ENCODE measurements around the gene CYP46A1.

The CYP46A1 gene

DNA sequence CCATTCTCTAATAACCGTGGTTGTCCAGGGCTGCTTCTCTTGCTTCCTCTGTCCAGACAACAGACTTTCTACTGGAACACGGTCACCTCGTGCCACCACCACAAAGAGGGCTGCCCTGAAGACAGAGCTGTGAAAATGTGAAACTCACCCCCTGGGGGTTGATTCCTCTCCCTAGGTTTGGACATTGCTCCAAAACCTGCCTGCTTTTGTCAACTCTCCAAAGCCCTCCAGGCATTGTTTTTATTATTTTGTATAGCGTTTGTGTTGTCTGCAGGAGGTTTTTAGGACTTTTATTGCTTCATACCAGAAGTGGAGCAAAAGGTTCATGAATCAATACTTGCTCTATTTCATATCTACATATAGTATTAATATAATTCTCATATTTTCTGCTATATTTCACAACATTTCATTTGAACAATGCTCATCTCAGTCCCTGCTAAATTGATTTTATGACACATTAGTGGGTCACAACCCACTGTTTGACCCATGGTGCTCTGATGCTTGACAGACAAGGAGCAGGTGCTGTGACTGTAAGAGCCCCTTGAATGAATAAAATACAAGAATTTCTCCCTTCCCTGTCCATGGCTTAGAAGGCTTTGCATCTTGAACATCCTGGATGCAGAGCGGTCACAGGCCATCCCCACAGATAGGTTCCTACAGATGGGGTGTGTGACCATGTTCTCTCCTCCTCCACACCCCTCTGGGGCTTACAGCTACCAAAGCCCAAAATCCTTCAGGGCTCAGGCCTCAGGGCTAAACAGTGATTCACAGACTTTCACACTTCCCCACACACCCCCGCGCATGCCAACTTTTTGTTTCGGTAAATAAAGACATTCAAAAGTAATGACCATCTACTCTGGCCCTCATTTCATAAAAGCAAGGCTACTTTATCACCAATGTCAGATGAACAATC, 88.5 kb downstream of the CYP46A1 start:
- DNase-seq (ENCODE audit: low spot score) = no peak
- TF ChIP-seq, protein P1, sequence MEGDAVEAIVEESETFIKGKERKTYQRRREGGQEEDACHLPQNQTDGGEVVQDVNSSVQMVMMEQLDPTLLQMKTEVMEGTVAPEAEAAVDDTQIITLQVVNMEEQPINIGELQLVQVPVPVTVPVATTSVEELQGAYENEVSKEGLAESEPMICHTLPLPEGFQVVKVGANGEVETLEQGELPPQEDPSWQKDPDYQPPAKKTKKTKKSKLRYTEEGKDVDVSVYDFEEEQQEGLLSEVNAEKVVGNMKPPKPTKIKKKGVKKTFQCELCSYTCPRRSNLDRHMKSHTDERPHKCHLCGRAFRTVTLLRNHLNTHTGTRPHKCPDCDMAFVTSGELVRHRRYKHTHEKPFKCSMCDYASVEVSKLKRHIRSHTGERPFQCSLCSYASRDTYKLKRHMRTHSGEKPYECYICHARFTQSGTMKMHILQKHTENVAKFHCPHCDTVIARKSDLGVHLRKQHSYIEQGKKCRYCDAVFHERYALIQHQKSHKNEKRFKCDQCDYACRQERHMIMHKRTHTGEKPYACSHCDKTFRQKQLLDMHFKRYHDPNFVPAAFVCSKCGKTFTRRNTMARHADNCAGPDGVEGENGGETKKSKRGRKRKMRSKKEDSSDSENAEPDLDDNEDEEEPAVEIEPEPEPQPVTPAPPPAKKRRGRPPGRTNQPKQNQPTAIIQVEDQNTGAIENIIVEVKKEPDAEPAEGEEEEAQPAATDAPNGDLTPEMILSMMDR (IDR thresholded peaks at IDR 0.05; ENCODE audit: extremely low read depth, missing control alignments) = no peak

DNA sequence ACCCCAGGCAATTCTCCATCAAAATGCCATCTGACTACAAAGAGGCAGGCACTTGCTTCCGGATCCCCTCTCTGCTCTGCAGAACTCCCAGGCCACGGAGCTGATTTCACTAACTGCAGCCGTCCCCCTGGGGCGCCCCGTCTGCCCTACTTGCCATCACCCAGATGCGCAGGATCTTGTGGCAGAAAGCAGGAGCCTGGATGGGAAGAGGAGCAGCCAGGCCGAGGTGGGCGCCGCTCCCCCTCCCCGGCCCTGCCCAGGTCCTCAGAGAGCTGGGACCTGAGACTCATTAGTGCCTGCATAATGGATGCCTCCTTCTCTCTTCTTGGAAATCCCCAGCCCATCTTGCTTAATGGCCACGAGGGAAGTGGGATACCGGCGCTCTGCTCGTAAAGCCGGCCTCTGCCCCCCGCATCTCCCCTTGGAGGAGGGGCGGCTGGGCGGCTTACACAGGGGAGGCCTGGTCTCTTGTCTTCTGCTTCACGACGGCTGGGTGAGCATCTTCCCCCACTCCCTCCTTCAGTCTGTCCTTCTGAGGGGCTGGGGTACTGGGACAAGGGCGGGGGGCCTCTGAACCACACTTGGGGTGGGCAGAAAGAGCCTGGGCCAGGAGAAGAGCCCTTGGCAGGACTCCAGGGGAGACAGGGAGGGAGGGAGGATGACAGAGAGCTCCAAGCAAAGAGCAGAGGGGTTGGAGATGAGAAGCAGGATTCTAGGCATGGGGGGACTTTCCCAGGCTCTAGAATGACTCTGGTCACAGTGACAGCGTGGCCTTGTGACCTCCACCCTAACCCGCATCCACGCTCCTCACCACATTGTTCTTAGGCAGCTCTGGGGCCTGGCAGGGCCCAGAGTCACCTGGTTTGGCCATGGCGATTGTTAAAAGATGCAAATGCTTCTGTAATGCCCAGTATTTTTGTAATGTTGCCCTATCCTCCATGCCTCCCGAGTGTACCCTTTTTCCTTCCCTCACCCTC, 89.7 kb downstream of the CYP46A1 start:
- DNase-seq (ENCODE audit: low spot score) = no peak
- TF ChIP-seq, protein P1 (IDR thresholded peaks at IDR 0.05; ENCODE audit: extremely low read depth, missing control alignments) = no peak

DNA sequence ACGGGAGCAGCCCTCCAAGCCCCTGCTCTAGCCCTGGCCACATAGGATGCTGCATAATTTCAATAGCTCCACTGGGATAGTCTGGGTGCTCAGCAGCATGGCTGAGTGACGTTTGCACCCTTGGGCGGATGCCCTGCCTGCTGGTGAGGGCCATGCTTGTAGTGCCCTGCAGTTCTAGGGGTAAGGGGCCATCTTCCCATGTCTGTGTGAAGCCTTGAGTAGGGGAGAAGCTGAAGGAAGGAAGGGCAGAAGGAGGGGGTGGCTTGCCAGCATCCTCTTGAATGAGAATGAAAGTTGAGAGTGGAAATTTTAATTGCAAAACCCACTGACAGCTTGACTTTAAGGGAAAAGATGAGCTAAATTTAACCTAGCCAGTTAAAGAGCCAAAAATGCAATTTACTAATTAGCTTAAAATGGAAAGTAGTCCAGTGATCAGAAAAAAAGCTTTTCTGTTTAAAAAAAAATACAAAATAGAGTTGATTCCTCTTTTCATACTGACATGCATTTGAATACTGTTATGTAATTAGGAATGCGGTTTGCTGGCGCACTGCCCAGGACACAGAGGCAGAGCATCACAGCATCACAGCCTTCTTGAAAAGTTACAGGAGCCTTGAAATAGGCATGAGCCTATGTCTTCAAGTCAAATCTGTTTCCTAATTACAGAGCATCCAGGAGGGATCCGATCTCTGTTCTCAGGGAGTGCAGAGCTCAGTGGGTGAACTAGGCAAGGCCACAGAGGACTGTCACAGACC, 90.6 kb downstream of the CYP46A1 start:
- DNase-seq (ENCODE audit: low spot score) = no peak
- TF ChIP-seq, protein P1 (IDR thresholded peaks at IDR 0.05; ENCODE audit: extremely low read depth, missing control alignments) = no peak

DNA sequence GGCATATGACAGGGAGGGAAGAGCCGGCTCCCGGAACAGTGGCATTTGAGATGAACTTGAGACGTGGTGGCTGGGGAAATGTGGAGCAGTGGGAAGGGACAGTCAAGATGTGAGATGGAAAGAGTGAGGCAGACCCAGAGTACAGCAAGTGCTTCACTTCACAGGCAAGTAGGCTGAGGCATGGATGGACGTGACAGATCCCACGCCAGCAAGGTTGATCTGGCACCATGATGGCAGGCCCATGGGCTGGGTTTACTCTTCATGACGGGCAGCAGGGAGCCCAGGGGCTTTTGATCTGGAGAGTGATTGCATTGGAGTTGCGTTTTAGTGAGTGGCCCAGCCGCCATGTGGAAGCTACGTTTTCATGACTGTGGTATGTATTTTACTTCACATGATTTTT, 91.3 kb downstream of the CYP46A1 start:
- no peak for DNase-seq (ENCODE audit: low spot score)
- TF ChIP-seq, protein P1 (IDR thresholded peaks at IDR 0.05; ENCODE audit: extremely low read depth, missing control alignments) = no peak

All from GM20000 (cell line).